Stomach (tissue), 9 donors: ENCODE results near the gene CRYGD. TPM values are rescaled to one million over a fixed set of nuclear protein-coding genes. Genes with fewer than 3 reads are reported as not detected.

ENCODE experiments used
- DNase-seq, 2 donors: peaks; one replicate each; pipeline versions ENCODE4 v3.0.0 to v3.0.0-alpha.2; 2013 to 2019
- H3K27ac ChIP-seq, 5 donors: fragments of 200-600 bp in 4 of 5; sonication (generic) in 4 of 5; one replicate each; pipeline ENCODE4 v1.5.1; 2013 to 2019; ENCODE audit warnings: mild to moderate bottlenecking in 1 of 5, moderate library complexity in 1 of 5
- H3K27me3 ChIP-seq, 3 donors: fragments of 200-600 bp; sonication (generic); one replicate each; pipeline ENCODE4 v1.5.1; 2017 to 2019; ENCODE audit warnings: mixed run types in 1 of 3
- H3K36me3 ChIP-seq, 4 donors: fragments of 200-600 bp; sonication (generic); 1 replicate in 3 of 4; 2 replicates in 1 of 4; pipeline ENCODE4 v1.5.1; 2016 to 2019
- H3K4me1 ChIP-seq, 4 donors: fragments of 200-600 bp; sonication (generic); one replicate each; pipeline ENCODE4 v1.5.1; 2016 to 2019
- H3K4me3 ChIP-seq, 4 donors: fragments of 200-600 bp; sonication (generic) in 3 of 4; one replicate each; pipeline ENCODE4 v1.5.1; 2016 to 2019; ENCODE audit warnings: mild to moderate bottlenecking in 1 of 4
- H3K9me3 ChIP-seq, 4 donors: fragments of 200-600 bp; sonication (generic); one replicate each; pipeline ENCODE4 v1.5.1; 2016 to 2019
- EP300 ChIP-seq: sonication (generic); formaldehyde crosslinking; IDR thresholded peaks from one replicate; pipeline ENCODE4 v1.6.1; 2017; ENCODE audit warnings: antibody characterized with exemption
- POLR2AphosphoS5 ChIP-seq, 3 donors: sonication (generic); formaldehyde crosslinking; IDR thresholded peaks; one replicate each; pipeline ENCODE4 v1.6.1; 2016; ENCODE audit warnings: antibody characterized with exemption in 3 of 3
- WGBS, 5 donors: extraction: QIAGEN DNeasy Blood & Tissue Kit in 3 of 5; methylation state at CpG; one replicate each; pipeline versions ENCODE4 v1.1.5 to v1.1.7; 2013 to 2018; 5-methylcytosine and 5-hydroxymethylcytosine counted together
- intact Hi-C: fragments of 100-400 bp; cut with DNase I; formaldehyde crosslinking; loops from one replicate; pipeline ENCODE4 v1.15.1; 2023; ENCODE audit warnings: low total_unique reads
- polyA plus RNA-seq, 3 donors: library from polyadenylated mRNA; stranded (reverse); fragments of 200-250 nt; gene quantifications; one replicate each; pipeline ENCODE4 v1.2.3, GENCODE V29; 2013
- total RNA-seq, 5 donors: library from RNA; depleted of rRNA; stranded (reverse); fragments of >200 nt; gene quantifications; one replicate each; pipeline versions ENCODE4 v1.1.0 to v1.2.3, GENCODE V29; 2014 to 2016
- TF ChIP-seq, protein P1 (sequence below), 7 experiments: fragments of 450-650 bp in 4 of 7; fragments of 200-600 bp in 3 of 7; sonication (generic) in 3 of 7; IDR thresholded peaks; one replicate each; pipeline ENCODE4 v1.5.1; 2016 to 2019; ENCODE audit warnings: antibody characterized with exemption in 7 of 7, control low read depth in 2 of 7, mild to moderate bottlenecking in 1 of 7
- donor health status: healthy with polysubstance abuse.
- donor health status: Bipolar disorder and iron deficiency.
- donor health status: healthy.

Gene CRYGD
- total and polyA plus RNA-seq, 8 donors = not detected

DNA sequence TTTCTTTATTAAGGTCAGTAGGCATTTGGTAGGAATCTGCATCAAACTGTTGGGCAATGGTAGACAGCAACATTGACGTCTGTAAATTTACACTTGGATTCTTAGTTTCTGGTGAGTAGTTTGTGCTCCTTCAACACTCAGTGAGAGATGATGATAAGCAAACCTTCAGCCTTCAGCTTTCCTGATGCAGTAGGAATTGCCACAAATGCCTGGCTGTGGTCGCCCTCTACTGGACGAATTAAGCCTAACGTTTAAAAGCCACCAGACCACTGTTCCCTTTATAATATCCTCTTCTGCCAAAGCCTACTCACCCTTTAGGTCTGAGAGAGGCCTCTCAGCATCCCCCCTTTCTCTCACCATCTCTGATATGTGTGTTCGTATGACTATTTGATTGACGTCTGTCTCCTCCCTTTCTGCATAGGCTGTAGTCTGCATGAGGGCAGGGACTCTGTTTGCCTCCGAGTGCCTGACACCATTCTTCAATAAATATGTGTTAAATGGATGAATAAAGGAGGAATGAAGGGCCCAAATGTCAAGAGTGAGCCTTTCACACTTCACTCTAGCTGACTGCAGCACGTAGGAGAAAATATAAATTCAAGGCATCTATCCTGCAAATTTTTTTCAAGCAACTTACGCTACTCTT lies 52.0 kb downstream of the CRYGD start:
- Histone ChIP-seq H3K4me3 (no peak overlapping the region), H3K4me1 (no peaks in the 10 kb centered on the region), H3K36me3 (no peaks in the 10 kb centered on the region), H3K27me3 (peaks cover 0 to 9% (median 0%) of the 10 kb centered on the region in 3 donors), H3K9me3 (no peaks in the 10 kb centered on the region), H3K27ac (no peak overlapping the region)
- 24 to 26% (median 26%) methylated on average over 9 of the region's 9 CpGs for WGBS, 5 donors
- TF ChIP-seq POLR2AphosphoS5 (IDR thresholded peaks at IDR 0.05) (peak in 1 of 3 donors; percentile 36), EP300 (no peak)
- TF ChIP-seq, protein P1, sequence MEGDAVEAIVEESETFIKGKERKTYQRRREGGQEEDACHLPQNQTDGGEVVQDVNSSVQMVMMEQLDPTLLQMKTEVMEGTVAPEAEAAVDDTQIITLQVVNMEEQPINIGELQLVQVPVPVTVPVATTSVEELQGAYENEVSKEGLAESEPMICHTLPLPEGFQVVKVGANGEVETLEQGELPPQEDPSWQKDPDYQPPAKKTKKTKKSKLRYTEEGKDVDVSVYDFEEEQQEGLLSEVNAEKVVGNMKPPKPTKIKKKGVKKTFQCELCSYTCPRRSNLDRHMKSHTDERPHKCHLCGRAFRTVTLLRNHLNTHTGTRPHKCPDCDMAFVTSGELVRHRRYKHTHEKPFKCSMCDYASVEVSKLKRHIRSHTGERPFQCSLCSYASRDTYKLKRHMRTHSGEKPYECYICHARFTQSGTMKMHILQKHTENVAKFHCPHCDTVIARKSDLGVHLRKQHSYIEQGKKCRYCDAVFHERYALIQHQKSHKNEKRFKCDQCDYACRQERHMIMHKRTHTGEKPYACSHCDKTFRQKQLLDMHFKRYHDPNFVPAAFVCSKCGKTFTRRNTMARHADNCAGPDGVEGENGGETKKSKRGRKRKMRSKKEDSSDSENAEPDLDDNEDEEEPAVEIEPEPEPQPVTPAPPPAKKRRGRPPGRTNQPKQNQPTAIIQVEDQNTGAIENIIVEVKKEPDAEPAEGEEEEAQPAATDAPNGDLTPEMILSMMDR (IDR thresholded peaks at IDR 0.05) = peak in 5 of 7 experiments; percentile 46 to 75 (median 69)
- DNase-seq = peak; percentile 64 to 90
- intact Hi-C loops = loop anchor here (10.0 kb wide), 1 partner anchor 1378 kb away; no protein-coding TSS in a partner anchor

Other genes starting within 250 kb of the CRYGD start
- gene PLEKHM3, start 99.0 kb downstream of the CRYGD start, total RNA-seq = 10 to 100 TPM in 3 of 5 donors, 1 to 10 TPM in 2; 4.9 to 35.1 (median 11.3) TPM
- gene PLEKHM3, start 99.0 kb downstream of the CRYGD start, polyA plus RNA-seq = 1 to 10 TPM; 2.1 to 3.5 (median 2.7) TPM
- gene CRYGC, start 5.3 kb upstream of the CRYGD start, total RNA-seq = not detected
- gene CRYGC, start 5.3 kb upstream of the CRYGD start, polyA plus RNA-seq = not detected
- gene CRYGB, start 21.6 kb upstream of the CRYGD start, total RNA-seq = not detected
- not detected for gene CRYGB, start 21.6 kb upstream of the CRYGD start, polyA plus RNA-seq
- gene CRYGA, start 39.1 kb upstream of the CRYGD start, total RNA-seq = not detected
- not detected for gene CRYGA, start 39.1 kb upstream of the CRYGD start, polyA plus RNA-seq
- not detected for gene C2orf80, start 65.5 kb upstream of the CRYGD start, total RNA-seq
- gene C2orf80, start 65.5 kb upstream of the CRYGD start, polyA plus RNA-seq = not detected
- 100 to 1,000 TPM in 2 of 5 donors, 10 to 100 TPM in 3; 18.1 to 106 (median 100.0) TPM for gene IDH1, start 130.5 kb upstream of the CRYGD start, total RNA-seq
- 10 to 100 TPM; 47.9 to 76.0 (median 70.9) TPM for gene IDH1, start 130.5 kb upstream of the CRYGD start, polyA plus RNA-seq
- gene PIKFYVE, start 141.7 kb upstream of the CRYGD start, total RNA-seq = 10 to 100 TPM; 14.0 to 42.8 (median 32.6) TPM
- gene PIKFYVE, start 141.7 kb upstream of the CRYGD start, polyA plus RNA-seq = 1 to 10 TPM; 3.0 to 4.5 (median 3.7) TPM